ENCODE measurements around the gene VHLL. TPM values are rescaled to one million over a fixed set of nuclear protein-coding genes. Genes with fewer than 3 reads are reported as not detected.

VHLL gene
- total and polyA plus RNA-seq, 10 of the 15 experiments (the other 5 are each of a cell fraction or from before 2014, with no cell fraction given), result 0.23 TPM; not detected in 9

- H3K9ac ChIP-seq (ENCODE audit: control insufficient read depth, insufficient read depth, low read length), result no peak overlapping the region
- TF ChIP-seq LARP7 (IDR thresholded peaks at IDR 0.05) (no peak), TCF12 (IDR thresholded peaks at IDR 0.05; ENCODE audit: low read depth, low read length) (no peak), NRF1 (conservative IDR thresholded peaks at IDR 0.05; ENCODE audit: low read depth, low read length) (no peak), RELB (IDR thresholded peaks at IDR 0.05; ENCODE audit: low read depth) (no peak), CREM (IDR thresholded peaks at IDR 0.05; ENCODE audit: low read depth) (no peak), KLF5 (IDR thresholded peaks at IDR 0.05; ENCODE audit: partially characterized antibody) (no peak), IKZF1 (conservative IDR thresholded peaks at IDR 0.05) (no peak), BACH1 (IDR thresholded peaks at IDR 0.05; ENCODE audit: borderline replicate concordance) (no peak), ZNF207 (IDR thresholded peaks at IDR 0.05; ENCODE audit: borderline replicate concordance) (no peak), SUZ12 (IDR thresholded peaks at IDR 0.05; ENCODE audit: unreplicated experiment) (no peak), BCL3 (IDR thresholded peaks at IDR 0.05; ENCODE audit: borderline replicate concordance, insufficient read depth, low read depth, low read length, poor library complexity, severe bottlenecking) (no peak), IRF4 (IDR thresholded peaks at IDR 0.05; ENCODE audit: low read depth, low read length) (no peak), MEF2B (IDR thresholded peaks at IDR 0.05; ENCODE audit: partially characterized antibody, poor library complexity, severe bottlenecking) (no peak)
- TF ChIP-seq, protein P1, sequence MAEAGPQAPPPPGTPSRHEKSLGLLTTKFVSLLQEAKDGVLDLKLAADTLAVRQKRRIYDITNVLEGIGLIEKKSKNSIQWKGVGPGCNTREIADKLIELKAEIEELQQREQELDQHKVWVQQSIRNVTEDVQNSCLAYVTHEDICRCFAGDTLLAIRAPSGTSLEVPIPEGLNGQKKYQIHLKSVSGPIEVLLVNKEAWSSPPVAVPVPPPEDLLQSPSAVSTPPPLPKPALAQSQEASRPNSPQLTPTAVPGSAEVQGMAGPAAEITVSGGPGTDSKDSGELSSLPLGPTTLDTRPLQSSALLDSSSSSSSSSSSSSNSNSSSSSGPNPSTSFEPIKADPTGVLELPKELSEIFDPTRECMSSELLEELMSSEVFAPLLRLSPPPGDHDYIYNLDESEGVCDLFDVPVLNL (IDR thresholded peaks at IDR 0.05; ENCODE audit: low read depth, low read length), result no peak
- in situ Hi-C loops (cut with MboI) (no loop called here), intact Hi-C loops (cut with micrococcal nuclease; ENCODE audit: unreplicated experiment) (no loop called here)
- POLR2A ChIA-PET, result interaction anchor here (0.6 kb wide), 1 partner anchor 221 kb away, joined by 7 read pairs; no protein-coding TSS in a partner anchor
- no peak overlapping the region for H3K27ac ChIP-seq (ENCODE audit: control insufficient read depth, insufficient read depth)
- SMC1A ChIA-PET (ENCODE audit: uncharacterized antibody, unreplicated experiment), result interaction anchor here (1.0 kb wide), 1 partner anchor 163 kb away, joined by 3 read pairs; no protein-coding TSS in a partner anchor
- no peaks in the 10 kb centered on the region for H4K20me1 ChIP-seq (ENCODE audit: control insufficient read depth, insufficient read depth)
- WGBS (ENCODE audit: insufficient coverage, insufficient replicate concordance, low lambda C conversion rate, missing lambda C conversion rate), result 78% methylated on average over 2 of the region's 2 CpGs
- no peaks in the 10 kb centered on the region for H3K4me1 ChIP-seq (ENCODE audit: control insufficient read depth, insufficient read depth, low read length)
- BruUV-seq (replicated peaks), result no TSS peak
- FAIRE-seq, result no peak
- peaks cover 49 to 54% of the 10 kb centered on the region in 2 experiments for H3K36me3 ChIP-seq (ENCODE audit: control insufficient read depth in 2 of 2, insufficient read depth in 2 of 2, low read length in 1 of 2)
- H3K4me3 ChIP-seq, result no peak overlapping the region
- H3K9me3 ChIP-seq (replicated peaks; ENCODE audit: control insufficient read depth, insufficient read depth, low read length), result no peaks in the 10 kb centered on the region
- H2AFZ ChIP-seq (ENCODE audit: control insufficient read depth, low read depth, low read length), result no peak overlapping the region
- no peak overlapping the region for H3K4me2 ChIP-seq (ENCODE audit: control insufficient read depth, insufficient read depth)
- ATAC-seq, result no peak
- CTCF ChIA-PET, result interaction anchor here (0.7 to 1.9 kb wide), 6 partner anchors 9 to 115 kb away, joined by 3 to 8 read pairs (median 3); no protein-coding TSS in a partner anchor
- DNase-seq (ENCODE audit: low read depth, low spot score), result no peak
- no peaks in the 10 kb centered on the region for H3K79me2 ChIP-seq (ENCODE audit: control insufficient read depth, insufficient read depth, low read length)
- H3K27me3 ChIP-seq (replicated peaks in 1 of 2; ENCODE audit: control insufficient read depth in 2 of 2, insufficient read depth in 2 of 2, low read length in 1 of 2), result no peaks in the 10 kb centered on the region
- RAD21 ChIA-PET (ENCODE audit: unreplicated experiment), result interaction anchor here (0.5 to 1.8 kb wide), 3 partner anchors 36 to 120 kb away, joined by 3 to 7 read pairs (median 4); no protein-coding TSS in a partner anchor
Observed at GRCh38 chr1:156260896-156261295, 38.2 kb downstream of the VHLL start.

Data from GM12878 (cell line).